Stimulated activated naive CD8-positive, alpha-beta T cell treated with anti-CD3 and anti-CD28 coated beads, Interleukin-15, amount 100 ng/mL, for 72 hours (primary cell): ENCODE results near the gene LAMB1.

ENCODE experiments used
- ATAC-seq: fragments of 150-1000 bp; cut with Tn5 transposase; 2 replicates; pipeline ENCODE4 v1.10.0; 2021; ENCODE audit warnings: mild to moderate bottlenecking, moderate library complexity
- DNase-seq, 2 donors: peaks; one replicate each; pipeline ENCODE4 v3.0.0; 2021 to 2022
- H3K27ac Mint-ChIP-seq, 2 donors: one replicate each; pipeline ENCODE4 v1.8.0; 2022; ENCODE audit warnings: mild to moderate bottlenecking in 2 of 2, mixed read lengths in 2 of 2, moderate library complexity in 2 of 2
- H3K27me3 Mint-ChIP-seq: one replicate; pipeline ENCODE4 v1.8.0; 2022; ENCODE audit warnings: mixed read lengths
- H3K4me1 Mint-ChIP-seq: one replicate; pipeline ENCODE4 v1.8.0; 2022; ENCODE audit warnings: mild to moderate bottlenecking, mixed read lengths
- H3K4me3 Mint-ChIP-seq, 2 donors: one replicate each; pipeline ENCODE4 v1.8.0; 2022; ENCODE audit warnings: mild to moderate bottlenecking in 2 of 2, mixed read lengths in 2 of 2, moderate library complexity in 1 of 2
- H3K9me3 Mint-ChIP-seq, 2 donors: one replicate each; pipeline ENCODE4 v1.8.0; 2022; ENCODE audit warnings: mixed read lengths in 2 of 2

The LAMB1 gene

GRCh38 chr7:108008827-108009226, 5.9 kb upstream of the LAMB1 start:
- Mint-ChIP-seq H3K27me3 (peaks cover 37% of the 10 kb centered on the region), H3K27ac (no peak overlapping the region), H3K4me3 (no peak overlapping the region), H3K9me3 (no peaks in the 10 kb centered on the region), H3K4me1 (peaks cover 5% of the 10 kb centered on the region)
- no peak for DNase-seq
- no peak for ATAC-seq

GRCh38 chr7:108008240-108008639, 5.3 kb upstream of the LAMB1 start:
- peaks cover 9% of the 10 kb centered on the region for H3K4me1 Mint-ChIP-seq
- H3K27me3 Mint-ChIP-seq: peaks cover 42% of the 10 kb centered on the region
- DNase-seq (no peak), ATAC-seq (no peak)
- no peak overlapping the region for H3K27ac Mint-ChIP-seq
- no peak overlapping the region for H3K4me3 Mint-ChIP-seq
- no peaks in the 10 kb centered on the region for H3K9me3 Mint-ChIP-seq

DNA sequence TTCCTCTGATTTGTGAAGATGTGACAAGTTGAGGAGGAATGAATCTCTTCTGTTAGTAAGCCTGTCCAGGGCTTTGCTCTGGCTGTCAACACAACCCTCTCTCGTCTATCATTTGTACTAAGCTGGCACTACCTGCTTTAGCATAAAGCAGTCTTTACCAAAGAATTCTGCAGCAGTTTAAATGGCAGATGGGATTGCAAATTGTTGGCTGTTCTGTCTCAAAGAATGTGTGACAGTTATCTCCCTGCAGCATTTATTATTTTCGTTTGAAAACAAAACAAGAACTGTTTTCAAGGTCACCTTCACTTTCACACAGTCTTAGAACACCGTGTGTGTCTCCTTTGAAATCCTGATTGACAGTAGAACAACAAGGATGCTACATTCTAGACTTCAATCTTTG, 4.8 kb upstream of the LAMB1 start:
- Mint-ChIP-seq H3K4me1 (peaks cover 12% of the 10 kb centered on the region), H3K9me3 (no peaks in the 10 kb centered on the region), H3K4me3 (no peak overlapping the region), H3K27me3 (peaks cover 46% of the 10 kb centered on the region), H3K27ac (no peak overlapping the region)
- DNase-seq: no peak
- ATAC-seq: no peak

GRCh38 chr7:108007261-108007660, 4.3 kb upstream of the LAMB1 start:
- Mint-ChIP-seq H3K4me3 (no peak overlapping the region), H3K9me3 (no peaks in the 10 kb centered on the region), H3K4me1 (peaks cover 15% of the 10 kb centered on the region), H3K27me3 (peaks cover 51% of the 10 kb centered on the region), H3K27ac (no peak overlapping the region)
- ATAC-seq (no peak), DNase-seq (no peak)

- H3K9me3 Mint-ChIP-seq: no peaks in the 10 kb centered on the region
- peak overlapping the region; percentile 40 to 51 for H3K4me3 Mint-ChIP-seq
- no peak for DNase-seq
- peaks cover 69% of the 10 kb centered on the region for H3K27me3 Mint-ChIP-seq
- ATAC-seq: no peak
- H3K27ac Mint-ChIP-seq: no peak overlapping the region
- peaks cover 36% of the 10 kb centered on the region for H3K4me1 Mint-ChIP-seq
These were observed 1.5 kb upstream of the LAMB1 start for GRCh38 chr7:108004220-108005142.

DNA sequence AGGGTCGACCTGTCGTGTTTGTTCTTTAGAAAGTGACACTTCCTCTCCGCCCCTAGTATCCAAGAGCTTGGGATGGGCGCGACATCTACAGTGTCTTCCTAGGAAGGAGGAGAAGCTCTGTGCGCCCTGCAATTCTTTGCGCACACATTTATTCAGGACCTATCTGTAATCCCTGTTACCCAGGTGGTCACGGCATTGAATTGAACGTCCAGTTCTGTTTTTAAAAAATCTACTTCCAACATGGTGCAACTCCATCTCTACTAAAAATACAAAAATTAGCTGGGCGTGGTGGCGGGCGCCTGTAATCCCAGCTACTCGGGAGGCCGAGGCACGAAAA, 606 bp upstream of the LAMB1 start:
- no peak overlapping the region for H3K27ac Mint-ChIP-seq
- H3K27me3 Mint-ChIP-seq: peaks cover 69% of the 10 kb centered on the region
- DNase-seq (no peak), ATAC-seq (no peak)
- H3K9me3 Mint-ChIP-seq: no peaks in the 10 kb centered on the region
- peak overlapping the region; percentile 40 to 51 for H3K4me3 Mint-ChIP-seq
- H3K4me1 Mint-ChIP-seq: peaks cover 45% of the 10 kb centered on the region

DNA sequence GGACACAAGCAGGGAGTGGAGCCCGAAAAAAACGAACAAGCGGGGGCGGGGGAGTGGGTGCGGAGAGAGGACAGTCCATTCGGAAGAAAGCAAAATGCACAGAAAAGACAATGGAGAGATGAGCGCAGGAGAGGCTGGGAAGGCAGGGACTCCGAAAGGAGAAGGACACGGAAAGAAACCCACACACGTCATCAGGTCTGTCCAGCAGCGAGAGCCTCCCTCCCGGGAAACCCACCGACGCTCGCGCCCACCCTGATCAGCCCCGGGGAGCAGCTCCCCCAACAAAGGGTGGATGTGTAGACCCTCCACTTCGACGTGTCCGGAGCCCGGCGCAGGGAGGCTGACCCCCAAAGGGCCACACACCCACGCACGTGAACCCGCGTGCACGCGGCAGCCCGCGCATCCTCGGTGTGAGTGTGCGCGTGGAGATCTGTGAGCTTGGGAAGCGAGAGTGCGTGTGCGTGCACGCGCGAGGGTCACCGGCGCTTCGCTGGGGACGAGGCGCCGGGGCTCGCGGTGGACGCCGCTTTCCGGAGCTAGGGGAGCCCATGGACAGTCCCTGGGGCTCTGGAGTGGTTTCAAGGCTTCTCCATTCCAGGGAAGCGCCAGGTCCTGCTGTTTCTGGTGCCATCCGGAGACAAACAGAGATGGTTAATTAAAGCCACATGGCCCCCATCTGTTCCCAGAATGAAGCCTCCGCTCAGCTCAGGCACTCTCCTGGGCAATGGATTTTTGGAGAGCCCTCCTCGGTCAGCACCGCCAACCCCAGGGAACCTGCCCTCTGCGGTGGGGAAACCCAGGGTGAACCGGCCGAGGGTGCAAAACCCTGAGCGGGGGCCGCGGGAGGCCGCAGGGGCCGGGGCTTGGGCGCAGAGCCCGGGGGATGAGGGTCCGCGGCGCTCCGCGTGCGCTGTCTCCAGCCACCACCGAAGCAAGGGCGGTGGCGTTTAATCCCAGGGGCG, 916 bp downstream of the LAMB1 start:
- peak overlapping the region; percentile 85 to 88 for H3K4me3 Mint-ChIP-seq
- ATAC-seq (peak; percentile 23), DNase-seq (peak; percentile 8 to 12)
- H3K4me1 Mint-ChIP-seq: peaks cover 45% of the 10 kb centered on the region
- no peak overlapping the region for H3K27ac Mint-ChIP-seq
- H3K27me3 Mint-ChIP-seq: peaks cover 66% of the 10 kb centered on the region
- H3K9me3 Mint-ChIP-seq: no peaks in the 10 kb centered on the region

DNA sequence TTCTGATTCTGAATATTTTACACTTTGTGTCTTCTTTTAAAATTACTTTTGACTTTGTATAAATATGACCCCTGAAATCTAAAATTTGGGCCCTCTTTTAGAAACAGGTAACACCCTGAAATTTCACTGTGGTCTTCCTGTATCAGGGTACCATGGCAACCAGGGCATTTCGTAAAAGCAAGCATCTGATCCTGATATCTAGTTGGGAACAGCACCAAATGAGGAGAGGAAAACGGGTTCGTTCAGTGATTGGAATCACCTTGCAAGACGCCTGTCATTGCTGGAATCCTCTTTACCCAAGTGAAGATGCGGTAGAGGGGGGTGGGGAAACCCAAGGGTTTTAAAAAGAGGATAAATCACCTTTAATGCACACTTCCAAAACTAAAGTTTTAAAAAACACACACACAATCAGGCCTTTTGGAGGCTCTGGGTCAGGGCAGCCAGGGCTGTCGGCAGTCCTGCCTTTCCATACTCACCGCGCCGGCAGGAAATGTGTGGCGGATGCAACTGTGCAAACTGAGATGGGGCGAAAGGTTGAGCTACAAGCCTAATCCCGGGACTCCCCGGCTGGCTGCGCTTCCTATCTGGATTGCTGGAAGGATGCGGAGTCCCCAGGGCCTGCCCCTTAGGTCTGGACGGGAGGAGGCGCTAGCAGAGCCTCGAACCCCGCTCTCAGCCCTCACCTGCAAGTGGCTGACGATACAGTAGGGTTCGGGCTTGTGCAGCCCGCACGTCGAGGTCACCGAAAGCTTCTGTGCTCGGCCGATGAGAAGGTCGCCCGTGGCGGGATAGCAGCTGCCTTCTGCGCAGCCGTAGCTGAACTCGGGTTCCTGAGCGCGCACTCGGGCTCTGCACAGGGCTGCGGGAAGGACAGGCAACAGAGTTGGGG, 1.8 kb downstream of the LAMB1 start:
- Mint-ChIP-seq H3K9me3 (no peaks in the 10 kb centered on the region), H3K27ac (no peak overlapping the region), H3K4me3 (peak overlapping the region; percentile 85 to 88), H3K27me3 (peaks cover 66% of the 10 kb centered on the region), H3K4me1 (peaks cover 45% of the 10 kb centered on the region)
- ATAC-seq (peak; percentile 36), DNase-seq (peak in 1 of 2 donors; percentile 8)

DNA sequence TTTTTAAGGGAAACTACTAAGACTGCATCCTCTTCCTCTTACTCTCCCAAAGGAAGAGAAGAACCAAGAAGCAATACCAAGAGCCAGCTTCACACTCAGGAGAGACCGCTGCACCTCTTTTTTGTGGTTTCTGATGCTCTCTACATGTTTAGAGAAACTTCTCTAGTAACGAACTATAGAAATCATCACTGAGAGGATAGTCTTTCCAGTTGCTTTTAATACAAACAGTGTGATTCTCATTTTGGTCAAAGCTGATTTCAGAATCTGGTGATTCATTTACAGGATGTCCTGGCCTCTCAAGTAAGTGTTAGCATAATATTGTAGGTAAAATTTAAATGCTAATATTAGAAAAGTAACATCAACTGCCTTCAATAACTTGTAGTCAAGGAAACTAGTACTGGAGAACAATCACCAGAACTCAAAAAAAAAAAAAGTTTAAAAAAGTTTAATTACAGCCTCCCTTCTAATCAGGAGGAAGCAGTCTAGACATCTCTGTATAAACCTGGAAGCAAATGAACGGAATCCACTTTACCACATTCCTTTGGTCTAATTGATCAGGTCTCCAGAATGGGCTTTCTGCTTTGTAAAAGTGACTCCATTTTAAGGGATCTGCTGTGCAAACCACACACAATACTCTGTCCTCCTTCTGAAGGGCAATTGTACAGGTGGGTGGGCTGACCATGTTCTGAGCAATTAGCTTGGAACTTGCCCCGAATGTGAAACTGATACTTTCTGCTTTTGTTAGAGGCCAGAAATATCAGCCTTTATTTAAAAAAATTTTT, 3.0 kb downstream of the LAMB1 start:
- Mint-ChIP-seq H3K27me3 (peaks cover 67% of the 10 kb centered on the region), H3K27ac (no peak overlapping the region), H3K4me3 (no peak overlapping the region), H3K4me1 (peaks cover 45% of the 10 kb centered on the region), H3K9me3 (no peaks in the 10 kb centered on the region)
- DNase-seq (no peak), ATAC-seq (peak; percentile 31)

DNA sequence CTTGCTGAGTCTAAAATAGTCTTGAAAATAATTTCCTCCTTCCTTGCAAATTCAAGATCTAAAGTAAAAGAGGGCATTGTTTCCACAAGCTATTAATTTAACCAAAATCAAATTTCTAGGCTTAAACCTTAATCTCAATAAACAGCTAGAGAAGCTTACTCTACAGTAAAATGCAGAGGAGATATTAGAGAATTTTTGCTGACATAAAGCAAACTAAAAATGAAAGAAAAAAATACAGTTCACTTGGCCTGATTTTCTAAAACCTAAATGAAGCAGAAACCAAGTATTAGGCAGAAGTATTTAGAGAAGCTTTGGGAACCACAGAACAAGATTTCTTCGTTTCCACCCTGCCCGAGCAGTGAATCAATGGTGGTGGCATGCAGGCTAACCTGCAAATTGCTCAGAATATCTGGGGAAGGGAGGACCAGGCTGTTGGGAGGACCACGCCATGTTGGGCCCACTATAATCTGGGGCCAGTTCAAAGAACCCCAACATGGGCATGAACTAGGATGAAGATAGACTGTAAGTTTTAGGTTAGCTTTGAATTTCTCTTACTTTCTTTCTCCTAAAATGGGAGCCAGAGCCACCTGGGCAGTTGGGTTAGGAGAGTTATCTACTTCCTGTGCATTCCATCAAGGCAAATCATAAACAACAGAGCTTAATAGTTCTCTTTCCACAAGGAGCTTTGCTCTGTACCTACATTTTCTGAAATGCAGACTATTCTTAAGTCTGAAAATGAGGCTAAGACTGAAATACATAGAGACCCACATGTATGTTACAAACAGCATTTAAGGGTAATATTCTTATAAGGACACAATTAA, 4.1 kb downstream of the LAMB1 start:
- peaks cover 40% of the 10 kb centered on the region for H3K4me1 Mint-ChIP-seq
- ATAC-seq (no peak), DNase-seq (no peak)
- H3K4me3 Mint-ChIP-seq: no peak overlapping the region
- no peaks in the 10 kb centered on the region for H3K9me3 Mint-ChIP-seq
- H3K27me3 Mint-ChIP-seq: peaks cover 67% of the 10 kb centered on the region
- H3K27ac Mint-ChIP-seq: no peak overlapping the region

- Mint-ChIP-seq H3K9me3 (no peaks in the 10 kb centered on the region), H3K4me3 (no peak overlapping the region), H3K4me1 (peaks cover 36% of the 10 kb centered on the region), H3K27ac (no peak overlapping the region), H3K27me3 (peaks cover 69% of the 10 kb centered on the region)
- DNase-seq (no peak), ATAC-seq (no peak)
These were observed 4.8 kb downstream of the LAMB1 start for GRCh38 chr7:107998150-107998549.

- H3K27ac Mint-ChIP-seq: no peak overlapping the region
- no peak overlapping the region for H3K4me3 Mint-ChIP-seq
- ATAC-seq: no peak
- DNase-seq: no peak
- H3K9me3 Mint-ChIP-seq: no peaks in the 10 kb centered on the region
- H3K27me3 Mint-ChIP-seq: peaks cover 59% of the 10 kb centered on the region
- H3K4me1 Mint-ChIP-seq: peaks cover 21% of the 10 kb centered on the region
These were observed 6.7 kb downstream of the LAMB1 start for GRCh38 chr7:107996072-107996882.
